GM12874 (cell line): ENCODE data around the gene SLC9A9.

ENCODE experiments used
- CTCF ChIP-seq: IDR thresholded peaks from 2 replicates; pipeline ENCODE4 v1.5.1; 2011; ENCODE audit warnings: low read depth, mild to moderate bottlenecking, control low read depth, low read length, moderate library complexity; ENCODE audit not compliant: insufficient read depth

SLC9A9 gene

GRCh38 chr3:143367171-143367570 is 481.1 kb downstream of the SLC9A9 start:
- no peak for TF ChIP-seq CTCF

DNA sequence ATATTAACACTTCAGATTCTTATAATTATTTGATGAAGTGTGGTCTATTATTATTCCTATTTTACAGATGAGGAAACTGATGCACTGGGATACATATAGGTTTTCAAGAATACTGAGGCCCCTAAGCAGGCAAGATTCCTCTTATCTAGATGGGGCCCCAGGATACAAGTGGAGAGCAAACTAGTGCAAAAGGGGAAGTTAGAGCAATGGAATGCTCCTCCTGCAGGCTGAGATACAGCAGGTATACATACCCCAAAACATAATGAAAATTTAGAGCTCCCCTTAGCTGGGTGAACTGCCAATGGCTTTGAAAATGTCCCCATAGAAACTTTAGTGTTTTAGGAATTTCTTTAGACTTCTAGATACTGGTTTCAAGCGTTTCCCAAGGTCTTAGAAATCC is 481.6 kb downstream of the SLC9A9 start:
- no peak for TF ChIP-seq CTCF

GRCh38 chr3:143363949-143364348 is 484.3 kb downstream of the SLC9A9 start:
- no peak for TF ChIP-seq CTCF

- TF ChIP-seq CTCF = no peak
These were observed 485.0 kb downstream of the SLC9A9 start for GRCh38 chr3:143363276-143363675.

DNA sequence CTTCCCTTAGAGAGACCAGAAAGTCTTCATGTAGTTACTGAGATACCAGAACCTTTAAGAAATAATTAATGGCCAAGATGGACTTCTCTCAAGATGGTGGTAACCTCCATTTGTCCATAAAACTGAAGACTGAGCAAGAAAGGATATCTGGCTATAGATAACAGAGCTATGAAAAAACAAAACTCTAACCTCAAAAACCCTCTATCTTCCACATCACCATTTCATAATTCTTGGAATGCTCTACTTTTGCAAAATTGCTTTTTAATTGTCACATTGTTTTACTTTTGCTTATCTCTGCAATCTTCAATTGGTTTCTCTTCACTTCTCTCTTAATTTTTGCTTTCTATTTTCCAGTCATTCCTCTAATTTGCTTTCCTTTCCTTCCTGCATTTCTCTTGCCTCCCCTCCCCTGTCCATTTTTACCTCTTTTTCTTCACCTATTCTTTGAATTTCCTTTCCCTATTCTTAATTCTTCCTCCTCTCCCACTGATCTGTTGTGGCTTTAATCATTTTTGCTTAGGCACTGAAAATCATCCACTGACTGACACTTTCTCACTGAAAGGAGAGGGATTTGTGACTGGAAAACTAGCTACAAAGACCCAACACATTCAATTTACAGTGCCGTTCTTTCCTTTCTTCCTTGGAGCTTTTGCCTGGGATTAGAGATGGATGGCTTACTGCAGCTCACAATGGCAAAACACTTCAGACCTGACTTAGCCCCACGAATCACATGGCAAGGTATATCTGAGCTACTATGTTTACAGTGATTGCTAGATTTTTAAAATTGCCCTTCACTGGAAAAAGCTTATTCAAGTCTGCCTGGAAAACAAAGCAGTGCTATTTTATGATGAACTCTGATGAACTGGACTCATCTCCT is 485.9 kb downstream of the SLC9A9 start:
- no peak for TF ChIP-seq CTCF

DNA sequence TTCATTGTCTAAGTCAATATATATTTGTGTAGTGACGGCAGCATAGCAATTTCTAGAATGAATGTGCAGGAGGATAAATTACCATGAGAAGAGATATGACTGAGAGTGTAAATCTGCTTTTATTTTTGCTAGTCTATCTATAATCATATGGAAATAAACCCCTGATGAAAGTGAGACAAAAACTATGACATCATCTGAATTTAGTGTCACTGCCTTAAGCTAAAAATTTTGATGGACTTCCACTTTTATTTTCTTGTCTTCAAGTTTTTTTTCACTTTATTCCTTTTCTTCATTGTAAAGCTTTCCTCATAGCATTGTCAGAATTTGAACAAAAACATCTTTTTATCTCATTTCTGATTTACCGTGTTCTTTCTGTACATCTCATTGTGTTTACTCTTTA is 486.7 kb downstream of the SLC9A9 start:
- TF ChIP-seq CTCF = no peak

DNA sequence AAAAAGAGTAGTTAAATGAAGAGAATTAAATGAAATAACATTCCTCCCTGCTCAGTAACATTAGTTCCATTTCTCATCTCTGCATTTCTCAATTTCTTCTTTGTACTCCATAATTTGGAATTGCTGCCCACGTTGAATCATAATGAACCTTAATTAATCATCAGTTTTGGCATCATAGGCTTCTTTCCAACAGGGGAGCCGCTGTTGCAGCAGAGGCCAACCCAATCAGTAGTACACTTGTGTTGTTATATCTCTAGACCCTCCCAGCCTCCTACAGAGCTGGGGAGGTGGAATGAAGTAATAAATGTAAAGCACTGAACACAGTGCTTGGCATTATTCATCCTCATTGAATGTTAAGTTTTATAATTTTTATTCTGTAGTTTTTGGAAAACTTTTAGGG is 488.0 kb downstream of the SLC9A9 start:
- no peak for TF ChIP-seq CTCF
